ENCODE measurements around the gene TCF15. TPM values are rescaled to one million over a fixed set of nuclear protein-coding genes. Genes with fewer than 3 reads are reported as not detected.
A peak's percentile ranks its signal among the peaks of the same experiment; 100 is the strongest.

The TCF15 gene
- total and polyA plus RNA-seq, 2 of the 13 experiments (the other 11 are each of a cell fraction or from before 2014, with no cell fraction given), result not detected

GRCh38 chr20:642398-643174 is 32.5 kb upstream of the TCF15 start (continued):
- TF ChIP-seq KDM5A (IDR thresholded peaks at IDR 0.05; ENCODE audit: borderline replicate concordance, low read length) (no peak), TERF1 (CRISPR knock-in tag; IDR thresholded peaks at IDR 0.05) (no peak), DMAP1 (CRISPR knock-in tag; IDR thresholded peaks at IDR 0.05) (no peak), ZNF484 (CRISPR knock-in tag; IDR thresholded peaks at IDR 0.05; ENCODE audit: borderline replicate concordance, low read depth) (no peak), ERF (CRISPR knock-in tag; IDR thresholded peaks at IDR 0.05) (peak; percentile 49; the same call in 1 of the 2 replicates), ZGPAT (CRISPR knock-in tag; IDR thresholded peaks at IDR 0.05) (peak; percentile 67; the same call in 1 of the 2 replicates), CBX2 (IDR thresholded peaks at IDR 0.05; ENCODE audit: low read depth, low read length) (no peak), CBX2 (CRISPR knock-in tag; IDR thresholded peaks at IDR 0.05; ENCODE audit: low read depth) (no peak), ZNF737 (CRISPR knock-in tag; IDR thresholded peaks at IDR 0.05; ENCODE audit: borderline replicate concordance) (peak; percentile 57; the same call in 1 of the 2 replicates), ZHX1 (CRISPR knock-in tag; IDR thresholded peaks at IDR 0.05; ENCODE audit: low read depth) (no peak), ZNF777 (CRISPR knock-in tag; IDR thresholded peaks at IDR 0.05) (peak; percentile 55; the same call in 1 of the 2 replicates), RFX3 (CRISPR knock-in tag; IDR thresholded peaks at IDR 0.05) (no peak), NRL (CRISPR knock-in tag; IDR thresholded peaks at IDR 0.05; ENCODE audit: borderline replicate concordance) (no peak), HOXA3 (CRISPR knock-in tag; IDR thresholded peaks at IDR 0.05) (peak; percentile 85), ZNF546 (CRISPR knock-in tag; conservative IDR thresholded peaks at IDR 0.05) (peak; percentile 66; the same call in 1 of the 2 replicates), ZNF280D (CRISPR knock-in tag; IDR thresholded peaks at IDR 0.05) (no peak), ZNF431 (CRISPR knock-in tag; IDR thresholded peaks at IDR 0.05; ENCODE audit: borderline replicate concordance, low read depth) (peak; percentile 77; the same call in 1 of the 2 replicates), PITX1 (CRISPR knock-in tag; IDR thresholded peaks at IDR 0.05) (no peak), HDAC2 (CRISPR knock-in tag; IDR thresholded peaks at IDR 0.05) (peak; percentile 59), TIGD3 (CRISPR knock-in tag; IDR thresholded peaks at IDR 0.05; ENCODE audit: borderline replicate concordance) (no peak)

All from HepG2 (cell line).